Breast epithelium (tissue), 3 donors: Measurements from ENCODE around the gene PTPN1.

Experiments used
- POLR2A ChIP-seq: fragments of 450-650 bp; IDR thresholded peaks from one replicate; pipeline ENCODE4 v1.6.1; 2016; ENCODE audit warnings: antibody characterized with exemption, mild to moderate bottlenecking, moderate library complexity
- POLR2AphosphoS5 ChIP-seq, 3 donors: sonication (generic); formaldehyde crosslinking; IDR thresholded peaks; one replicate each; pipeline ENCODE4 v1.6.1; 2017; ENCODE audit warnings: antibody characterized with exemption in 3 of 3
- TF ChIP-seq, protein P1 (sequence below), 3 donors: fragments of 450-650 bp; IDR thresholded peaks; one replicate each; pipeline ENCODE4 v1.5.1; 2016 to 2017; ENCODE audit warnings: antibody characterized with exemption in 3 of 3, mild to moderate bottlenecking in 3 of 3, moderate library complexity in 3 of 3

DNA sequence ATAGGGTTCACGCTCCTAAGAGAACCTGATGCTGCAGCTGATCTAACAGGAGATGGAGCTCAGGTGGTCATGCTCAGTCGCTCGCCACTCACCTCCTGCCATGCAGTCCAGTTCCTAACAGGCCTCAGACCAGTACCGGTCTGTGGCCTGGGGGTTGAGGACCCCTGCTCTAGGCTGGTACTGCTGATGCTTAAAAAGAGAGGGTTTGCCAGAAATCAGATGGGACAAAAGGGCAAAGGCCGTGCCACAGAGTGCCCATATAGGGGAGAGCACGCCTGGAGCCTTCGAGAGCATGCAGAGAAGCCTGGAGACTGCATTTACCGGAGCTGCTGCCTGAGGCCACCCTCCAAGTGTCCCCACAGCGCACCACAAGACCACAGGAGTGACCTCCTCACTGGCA is 75.5 kb downstream of the PTPN1 start:
- TF ChIP-seq, protein P1, sequence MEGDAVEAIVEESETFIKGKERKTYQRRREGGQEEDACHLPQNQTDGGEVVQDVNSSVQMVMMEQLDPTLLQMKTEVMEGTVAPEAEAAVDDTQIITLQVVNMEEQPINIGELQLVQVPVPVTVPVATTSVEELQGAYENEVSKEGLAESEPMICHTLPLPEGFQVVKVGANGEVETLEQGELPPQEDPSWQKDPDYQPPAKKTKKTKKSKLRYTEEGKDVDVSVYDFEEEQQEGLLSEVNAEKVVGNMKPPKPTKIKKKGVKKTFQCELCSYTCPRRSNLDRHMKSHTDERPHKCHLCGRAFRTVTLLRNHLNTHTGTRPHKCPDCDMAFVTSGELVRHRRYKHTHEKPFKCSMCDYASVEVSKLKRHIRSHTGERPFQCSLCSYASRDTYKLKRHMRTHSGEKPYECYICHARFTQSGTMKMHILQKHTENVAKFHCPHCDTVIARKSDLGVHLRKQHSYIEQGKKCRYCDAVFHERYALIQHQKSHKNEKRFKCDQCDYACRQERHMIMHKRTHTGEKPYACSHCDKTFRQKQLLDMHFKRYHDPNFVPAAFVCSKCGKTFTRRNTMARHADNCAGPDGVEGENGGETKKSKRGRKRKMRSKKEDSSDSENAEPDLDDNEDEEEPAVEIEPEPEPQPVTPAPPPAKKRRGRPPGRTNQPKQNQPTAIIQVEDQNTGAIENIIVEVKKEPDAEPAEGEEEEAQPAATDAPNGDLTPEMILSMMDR (IDR thresholded peaks at IDR 0.05) = no peak
- no peak for TF ChIP-seq POLR2A
- TF ChIP-seq POLR2AphosphoS5 (IDR thresholded peaks at IDR 0.05) = no peak
